H4 (cell line): Measurements from ENCODE around the gene RNF149. TPM values are rescaled to one million over a fixed set of nuclear protein-coding genes. Genes with fewer than 3 reads are reported as not detected.
"Not testable (repeated sequence)": the region's sequence is repeated elsewhere in the genome, so short reads cannot be mapped to it uniquely, and the experiment has no call there.

ENCODE experiments used
- DNase-seq: peaks from one replicate; pipeline ENCODE4 v3.0.0-alpha.2; 2015; ENCODE audit warnings: low spot score
- total RNA-seq: library from RNA; depleted of rRNA; stranded (reverse); fragments of >200 nt; shearing (Covaris generic); gene quantifications from 2 replicates; pipeline ENCODE4 v1.2.3, GENCODE V29; 2014

RNF149 gene
- total RNA-seq, 1 experiment from 2014 or later, result 9.0 TPM

DNA sequence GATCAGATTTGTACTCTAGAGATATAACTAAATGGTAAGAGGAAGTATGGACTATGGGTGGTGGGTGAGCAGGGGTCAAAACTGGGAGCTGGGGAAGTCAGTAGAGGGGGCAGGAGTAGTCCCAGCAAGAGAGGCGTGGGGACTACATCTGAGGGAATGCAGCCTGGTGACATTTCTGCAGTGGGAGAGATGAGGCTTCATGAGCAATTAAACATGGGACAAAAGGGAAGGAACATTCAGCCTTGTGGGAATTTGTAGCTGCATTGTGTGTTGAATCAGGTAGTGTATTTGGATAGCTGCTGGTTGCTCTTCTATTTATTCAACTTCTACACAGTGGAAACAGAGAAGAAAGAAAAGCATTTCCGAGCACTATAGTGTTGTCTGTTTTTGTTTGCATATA is 52.2 kb downstream of the RNF149 start:
- DNase-seq, result no peak

DNA sequence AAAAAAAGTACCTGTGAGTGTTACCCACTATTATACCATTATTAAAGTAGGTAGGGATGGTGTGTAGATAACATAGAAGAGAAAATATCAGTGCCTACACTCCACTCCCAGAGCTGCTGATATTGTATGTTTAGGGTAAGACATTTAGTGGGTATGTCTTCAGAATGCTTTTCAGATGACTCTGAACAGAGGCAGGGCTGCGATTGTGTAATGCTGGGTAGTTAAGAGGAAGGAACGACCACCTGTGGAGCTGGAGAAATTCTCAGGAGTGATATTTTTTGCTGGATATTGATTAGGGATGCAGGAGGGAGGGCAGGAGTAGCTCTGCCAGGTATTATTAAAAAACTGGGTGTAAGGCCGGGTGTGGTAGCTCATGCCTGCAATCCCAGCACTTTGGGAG is 53.0 kb downstream of the RNF149 start:
- DNase-seq, result no peak

DNA sequence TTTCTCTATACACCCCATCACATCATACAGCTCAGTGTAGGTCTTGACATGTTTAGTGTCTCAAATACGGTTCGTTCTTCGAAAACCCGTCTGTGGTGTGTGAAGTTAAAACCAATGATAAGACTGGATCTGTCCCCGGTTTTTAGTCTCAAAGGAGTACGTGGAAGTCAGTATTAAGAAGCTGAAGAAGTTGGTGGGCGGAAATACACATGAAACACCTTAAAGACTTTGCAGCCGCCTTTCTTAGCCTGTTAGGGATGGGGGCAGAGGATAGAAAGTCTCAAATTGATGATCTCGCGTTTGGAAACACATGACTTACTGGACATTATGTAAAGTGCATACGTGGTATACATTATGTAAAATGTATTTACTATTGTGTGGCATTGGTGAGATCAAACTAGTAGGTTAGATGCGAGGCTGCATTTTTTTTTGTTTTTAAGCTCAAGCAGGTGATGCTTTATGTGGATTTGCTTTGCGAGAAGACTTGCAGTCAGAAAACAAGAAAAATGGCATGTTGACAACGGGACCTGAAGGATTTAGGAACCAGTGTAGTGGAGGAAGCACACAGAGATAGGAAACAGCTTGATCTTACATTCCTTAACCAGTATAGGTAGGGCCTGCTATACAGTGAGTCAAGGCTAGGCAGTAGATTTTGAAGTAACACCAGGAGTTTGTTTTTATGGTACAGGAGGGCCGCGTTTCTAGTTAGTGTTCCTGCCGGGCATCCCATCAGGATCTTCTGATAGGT is 54.6 kb downstream of the RNF149 start:
- no peak for DNase-seq

DNA sequence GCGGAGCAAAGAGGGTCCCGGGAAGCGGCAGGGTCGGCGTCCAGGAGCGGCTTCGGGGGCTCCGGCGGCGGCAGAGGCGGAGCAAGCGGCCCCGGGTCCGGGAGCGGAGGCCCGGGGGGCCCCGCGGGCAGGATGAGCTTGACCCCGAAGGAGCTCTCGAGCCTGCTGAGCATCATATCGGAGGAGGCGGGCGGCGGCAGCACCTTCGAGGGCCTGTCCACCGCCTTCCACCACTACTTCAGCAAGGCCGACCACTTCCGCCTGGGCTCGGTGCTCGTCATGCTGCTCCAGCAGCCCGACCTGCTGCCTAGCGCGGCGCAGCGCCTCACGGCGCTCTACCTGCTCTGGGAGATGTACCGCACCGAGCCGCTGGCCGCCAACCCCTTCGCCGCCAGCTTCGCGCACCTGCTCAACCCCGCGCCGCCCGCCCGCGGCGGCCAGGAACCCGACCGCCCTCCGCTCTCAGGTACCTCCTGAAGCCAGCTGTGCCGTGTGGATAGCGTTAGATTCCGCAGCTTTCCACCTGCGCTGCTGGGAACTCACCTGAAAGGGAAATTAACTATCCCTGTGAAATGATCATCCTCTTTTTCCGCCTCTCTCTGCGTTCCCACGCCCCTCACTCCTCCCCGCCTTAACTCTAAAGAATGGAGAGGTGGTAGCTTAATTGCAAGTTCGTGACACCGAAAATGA is 55.3 kb downstream of the RNF149 start:
- DNase-seq, result peak; percentile 30

DNA sequence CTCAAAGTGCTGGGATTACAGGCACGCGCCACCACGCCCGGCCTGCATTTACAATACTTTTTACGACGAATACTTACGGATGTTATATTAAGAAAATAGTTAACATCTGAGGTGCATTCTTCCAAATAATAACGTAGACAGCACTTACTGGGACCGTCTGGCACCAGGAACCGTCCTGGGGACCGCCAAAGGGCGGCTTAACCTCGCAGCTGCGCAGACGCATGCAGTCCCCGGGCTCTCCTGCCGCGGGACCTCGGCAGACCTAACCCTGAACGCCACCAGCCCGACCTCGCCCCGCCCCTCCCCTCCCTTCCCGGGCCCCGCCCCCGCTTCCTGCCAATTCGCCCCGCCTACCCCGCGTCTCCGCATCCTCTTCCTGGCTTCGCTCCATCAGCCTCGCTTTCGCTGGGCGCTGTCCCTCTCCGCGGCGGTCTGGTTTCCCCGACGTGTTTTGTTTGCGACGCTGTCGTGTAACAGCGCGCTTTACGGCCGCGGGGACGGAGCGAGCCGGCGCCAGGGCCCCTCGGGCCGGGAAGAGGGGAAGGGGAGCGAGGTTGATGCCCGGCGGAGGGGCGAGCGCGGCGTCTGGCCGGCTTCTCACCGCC is 56.0 kb downstream of the RNF149 start, which contains the start of gene CNOT11:
Gene CNOT11, plus strand, starts transcription at position 479 of the 605 bp plus-strand sequence. Its CDS starts 79 bp downstream, at position 558.
- peak; percentile 95 for DNase-seq

DNA sequence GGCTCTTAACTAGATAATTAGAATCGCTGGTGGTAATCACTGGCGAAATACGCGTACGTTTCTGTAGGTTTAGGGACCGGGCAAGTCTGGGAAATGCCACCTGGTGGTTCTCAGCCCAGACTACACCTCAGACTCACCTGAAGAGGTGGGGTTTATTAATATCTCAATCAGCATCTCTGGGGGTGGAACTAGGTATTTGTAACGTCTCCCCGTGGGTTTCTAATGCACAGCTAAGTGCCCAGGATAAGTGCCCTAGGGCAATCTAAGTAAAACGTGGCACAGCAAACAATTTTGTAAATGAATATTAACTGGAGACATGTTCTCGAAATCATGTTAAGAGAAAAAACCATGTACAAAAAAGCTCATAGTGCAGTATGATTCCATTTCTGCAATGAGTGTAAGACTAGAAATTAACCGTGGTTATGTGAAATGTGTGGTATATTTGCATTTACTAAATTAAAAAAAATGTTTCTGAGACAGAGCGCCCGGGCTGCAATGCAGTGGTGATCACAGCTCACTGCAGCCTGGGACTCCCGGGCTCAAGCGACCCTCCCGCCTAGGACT is 56.6 kb downstream of the RNF149 start:
- DNase-seq, result no peak

DNA sequence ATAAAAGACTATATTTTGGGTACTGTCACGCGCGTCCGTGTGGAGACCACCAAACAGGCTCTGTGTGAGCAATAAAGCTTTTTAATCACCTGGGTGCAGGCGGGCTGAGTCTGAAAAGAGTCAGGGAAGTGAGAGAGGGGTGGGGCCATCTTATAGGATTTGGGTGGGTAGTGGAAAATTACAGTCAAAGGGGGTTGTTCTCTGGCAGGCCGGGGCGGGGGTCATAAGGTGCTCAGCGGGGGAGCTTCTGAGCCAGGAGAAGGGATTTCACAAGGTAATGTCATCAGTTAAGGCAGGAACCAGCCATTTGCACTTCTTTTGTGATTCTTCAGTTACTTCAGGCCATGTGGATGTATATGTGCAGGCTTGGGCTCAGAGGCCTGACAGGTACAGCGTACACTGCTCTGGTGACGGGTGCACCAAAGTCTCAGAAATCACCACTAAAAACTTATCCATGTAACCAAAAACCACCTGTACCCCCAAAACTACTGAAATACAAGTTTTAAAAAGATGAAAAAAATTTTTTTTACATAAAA is 57.2 kb downstream of the RNF149 start:
- not testable (repeated sequence) for DNase-seq

DNA sequence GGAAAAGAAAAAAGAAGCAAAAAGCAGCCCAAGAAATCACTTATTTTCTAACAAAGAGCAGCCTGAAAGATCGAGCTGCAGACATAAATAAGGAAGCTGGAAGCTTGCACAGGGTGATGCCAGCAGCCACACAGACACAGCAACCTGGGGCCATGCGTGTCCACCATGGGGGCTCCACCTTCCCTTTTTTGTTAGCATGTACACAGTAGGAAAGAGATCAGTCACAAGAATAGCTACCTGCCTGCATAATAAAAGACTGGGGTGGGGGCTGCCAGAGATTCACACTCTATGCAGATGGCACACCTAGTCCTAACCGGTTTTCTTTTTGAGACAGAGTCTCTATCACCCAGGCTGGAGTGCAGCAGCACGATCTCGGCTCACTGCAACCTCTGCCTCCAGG is 58.7 kb downstream of the RNF149 start:
- no peak for DNase-seq

DNA sequence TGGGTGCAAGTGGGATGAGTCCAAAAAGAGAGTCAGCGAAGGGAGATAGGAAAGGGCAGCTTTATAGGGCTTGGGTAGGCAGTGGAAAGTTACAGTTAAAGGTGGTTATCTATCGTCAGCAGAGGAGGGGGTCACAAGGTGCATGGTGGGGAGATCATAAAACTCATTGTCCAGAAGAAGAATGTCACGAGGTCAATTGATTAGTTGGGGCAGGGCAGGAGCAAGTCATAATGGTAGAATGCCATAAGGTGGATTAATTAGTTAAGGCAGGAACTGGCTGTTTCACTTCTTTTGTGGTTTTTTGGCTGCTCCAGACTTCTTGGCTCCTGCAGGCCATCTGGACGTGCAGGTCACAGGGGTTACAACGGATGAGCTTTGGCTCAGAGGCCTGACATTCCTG is 59.7 kb downstream of the RNF149 start:
- DNase-seq, result not testable (repeated sequence)

DNA sequence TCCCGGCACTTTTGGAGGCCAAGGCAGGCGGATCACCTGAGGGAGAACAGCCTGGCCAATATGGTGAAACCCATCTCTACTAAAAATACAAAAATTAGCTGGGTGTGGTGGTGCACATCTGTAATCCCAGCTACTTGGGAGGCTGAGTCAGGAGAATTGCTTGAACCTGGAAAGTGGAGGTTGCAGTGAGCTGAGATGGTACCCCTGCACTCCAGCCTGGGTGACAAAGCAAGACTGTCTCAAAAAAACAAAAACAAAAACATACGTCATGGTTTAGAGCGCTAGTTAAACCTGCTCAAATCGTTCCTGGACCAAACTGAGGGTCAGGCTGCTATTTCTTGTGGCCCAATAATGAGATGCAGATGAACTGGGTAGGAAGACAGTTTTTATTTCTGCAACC is 63.0 kb downstream of the RNF149 start:
- not testable (repeated sequence) for DNase-seq

DNA sequence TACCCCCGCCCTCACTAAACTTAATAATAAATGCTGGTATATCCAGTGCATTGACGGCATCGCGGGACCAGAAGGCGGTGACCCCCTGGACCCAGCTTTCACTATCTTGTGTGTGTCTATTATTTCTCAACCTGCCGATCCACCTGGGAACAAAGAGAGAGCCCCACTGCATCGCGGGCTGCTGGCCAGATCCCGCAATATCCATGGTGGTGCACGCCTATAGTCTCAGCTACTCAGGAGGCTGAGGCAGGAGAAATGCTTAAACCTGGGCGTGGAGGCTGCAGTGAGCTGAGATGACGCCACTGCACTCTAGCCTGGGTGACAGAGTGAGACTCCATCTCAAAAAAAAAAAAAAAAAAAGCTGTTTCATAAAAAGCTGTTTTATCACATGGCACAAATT is 63.6 kb downstream of the RNF149 start:
- not testable (repeated sequence) for DNase-seq

DNA sequence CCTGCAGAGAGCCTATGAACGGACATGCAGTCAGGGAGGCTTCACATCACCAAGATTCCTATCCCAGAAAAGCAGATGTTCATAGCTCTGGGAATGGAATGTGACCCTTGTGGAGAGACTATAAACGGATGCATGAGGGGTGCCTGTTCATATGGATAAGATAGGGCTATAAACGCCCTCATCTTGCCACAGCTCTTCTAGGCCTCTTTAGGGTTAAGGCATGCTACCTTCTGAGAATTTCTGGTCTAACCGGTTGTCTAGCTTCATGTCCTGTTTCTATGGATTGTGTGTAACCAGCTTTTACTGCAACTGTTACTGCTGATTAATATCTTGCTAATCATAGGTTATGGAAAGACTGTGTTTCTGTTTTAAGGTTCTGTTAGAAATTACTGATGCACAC is 64.1 kb downstream of the RNF149 start:
- DNase-seq, result not testable (repeated sequence)

DNA sequence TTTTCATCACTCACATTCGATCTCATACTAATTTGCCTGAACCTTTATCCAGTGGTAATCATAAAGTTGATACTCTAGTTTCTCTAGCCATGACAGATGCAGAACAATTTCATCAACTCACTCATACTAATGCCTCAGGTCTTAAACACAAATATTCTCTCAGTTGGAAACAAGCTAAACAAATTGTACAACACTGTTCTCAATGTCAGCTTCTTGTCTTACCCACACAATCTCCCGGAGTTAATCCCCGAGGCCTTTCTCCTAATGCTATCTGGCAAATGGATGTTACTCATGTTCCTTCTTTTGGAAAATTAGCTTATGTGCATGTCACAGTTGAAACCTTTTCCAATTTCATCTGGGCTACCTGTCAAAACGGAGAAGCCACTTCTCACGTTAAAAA is 67.3 kb downstream of the RNF149 start:
- no peak for DNase-seq

DNA sequence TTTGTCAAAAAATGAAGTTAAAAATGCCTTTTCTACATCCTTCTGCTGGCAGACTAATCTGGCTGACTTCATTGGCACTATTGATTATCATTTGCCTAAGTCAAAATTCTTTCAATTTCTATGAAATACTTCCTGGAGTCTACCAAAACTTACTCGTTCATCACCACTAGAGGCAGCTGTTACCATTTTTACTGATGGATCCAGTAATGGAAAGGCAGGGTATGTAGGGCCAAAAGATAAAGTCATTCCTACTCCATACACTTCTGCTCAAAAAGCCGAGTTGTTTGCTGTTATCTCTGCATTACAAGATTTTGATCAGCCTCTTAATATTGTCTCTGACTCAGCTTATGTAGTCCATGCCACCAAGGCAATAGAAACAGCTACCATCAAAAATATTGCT is 67.8 kb downstream of the RNF149 start:
- not testable (repeated sequence) for DNase-seq

DNA sequence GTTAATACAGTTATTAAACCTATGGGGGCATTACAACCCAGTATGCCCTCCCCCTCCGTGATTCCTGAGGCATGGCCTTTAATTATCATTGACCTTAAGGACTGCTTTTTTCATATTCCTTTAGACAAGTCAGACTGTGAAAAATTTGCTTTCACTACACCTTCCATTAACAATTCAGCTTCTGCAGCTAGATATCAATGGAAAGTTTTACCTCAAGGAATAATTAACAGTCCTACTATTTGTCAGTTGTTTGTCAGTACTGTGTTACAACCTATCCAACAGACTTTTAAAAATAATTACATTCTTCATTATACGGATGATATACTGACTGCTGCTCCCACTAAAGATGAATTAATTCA is 68.8 kb downstream of the RNF149 start:
- DNase-seq, result not testable (repeated sequence)

DNA sequence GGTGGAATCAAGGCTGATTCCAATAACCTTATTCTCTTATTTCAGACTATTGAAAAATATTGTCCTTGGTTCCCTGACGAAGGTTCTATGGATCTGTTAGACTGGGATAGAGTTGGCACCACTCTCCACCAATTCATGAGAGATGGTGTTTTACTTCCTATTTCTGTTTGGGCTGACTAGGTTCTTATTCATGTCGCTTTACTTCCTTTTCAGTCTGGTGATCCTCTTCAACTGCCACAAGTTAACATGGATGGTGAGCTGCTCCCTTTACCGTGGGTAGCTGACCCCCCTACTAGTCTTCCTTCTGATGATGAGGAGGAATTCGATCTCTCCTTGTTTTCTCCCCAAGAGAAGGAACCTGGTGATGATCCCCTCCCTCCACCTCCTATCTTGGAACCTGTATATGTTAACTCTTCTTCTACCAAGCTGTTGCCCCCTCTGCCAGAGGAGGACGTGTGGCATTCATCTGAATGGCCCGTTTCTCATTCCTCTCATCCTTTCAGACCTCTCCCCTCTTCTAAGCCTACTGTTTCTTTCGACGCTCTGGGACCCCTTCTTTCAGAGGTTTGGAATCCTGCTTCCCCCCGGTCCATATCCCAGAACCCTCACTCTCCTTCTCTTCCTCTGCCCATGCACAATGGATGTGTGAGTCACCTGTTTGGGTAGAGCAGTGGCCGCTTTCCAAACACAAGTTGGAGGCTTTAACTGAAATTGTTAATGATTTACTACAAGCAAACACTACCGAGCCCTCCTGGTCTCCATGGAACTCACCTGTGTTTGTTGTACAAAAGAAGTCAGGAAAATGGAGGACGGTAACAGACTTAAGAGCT is 69.4 kb downstream of the RNF149 start:
- DNase-seq, result no peak

DNA sequence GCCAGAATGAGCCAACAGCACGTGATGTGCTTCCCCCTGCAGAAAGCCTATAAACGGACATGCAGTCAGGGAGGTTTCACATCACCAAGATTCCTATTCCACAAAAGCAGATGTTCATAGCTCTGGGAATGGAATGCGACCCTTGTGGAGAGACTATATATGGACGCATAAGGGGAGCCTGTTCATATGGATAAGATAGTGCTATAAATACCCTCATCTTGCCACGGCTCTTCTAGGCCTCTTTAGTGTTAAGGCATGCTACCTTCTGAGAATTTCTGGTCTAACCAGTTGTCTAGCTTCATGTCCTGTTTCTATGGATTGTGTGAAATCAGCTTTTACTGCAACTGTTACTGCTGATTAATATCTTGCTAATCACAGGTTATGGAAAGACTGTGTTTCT is 70.6 kb downstream of the RNF149 start:
- DNase-seq, result not testable (repeated sequence)

DNA sequence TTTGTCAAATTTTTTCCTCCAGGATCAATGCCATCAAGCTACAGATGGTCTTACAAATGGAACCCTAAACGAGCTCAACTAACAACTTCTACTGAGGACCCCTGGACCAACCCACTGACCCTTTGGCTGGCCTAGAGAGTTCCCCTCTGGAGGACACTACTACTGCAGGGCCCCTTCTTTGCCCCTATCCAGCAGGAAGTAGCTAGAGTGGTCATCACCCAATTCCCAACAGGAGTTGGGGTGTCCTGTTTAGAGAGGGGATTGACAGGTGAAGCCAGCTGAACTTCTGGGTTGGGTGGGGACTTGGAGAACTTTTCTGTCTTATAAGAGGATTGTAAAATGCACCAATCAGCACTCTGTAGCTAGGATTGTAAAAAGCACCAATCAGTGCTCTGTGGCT is 72.5 kb downstream of the RNF149 start:
- DNase-seq, result not testable (repeated sequence)

DNA sequence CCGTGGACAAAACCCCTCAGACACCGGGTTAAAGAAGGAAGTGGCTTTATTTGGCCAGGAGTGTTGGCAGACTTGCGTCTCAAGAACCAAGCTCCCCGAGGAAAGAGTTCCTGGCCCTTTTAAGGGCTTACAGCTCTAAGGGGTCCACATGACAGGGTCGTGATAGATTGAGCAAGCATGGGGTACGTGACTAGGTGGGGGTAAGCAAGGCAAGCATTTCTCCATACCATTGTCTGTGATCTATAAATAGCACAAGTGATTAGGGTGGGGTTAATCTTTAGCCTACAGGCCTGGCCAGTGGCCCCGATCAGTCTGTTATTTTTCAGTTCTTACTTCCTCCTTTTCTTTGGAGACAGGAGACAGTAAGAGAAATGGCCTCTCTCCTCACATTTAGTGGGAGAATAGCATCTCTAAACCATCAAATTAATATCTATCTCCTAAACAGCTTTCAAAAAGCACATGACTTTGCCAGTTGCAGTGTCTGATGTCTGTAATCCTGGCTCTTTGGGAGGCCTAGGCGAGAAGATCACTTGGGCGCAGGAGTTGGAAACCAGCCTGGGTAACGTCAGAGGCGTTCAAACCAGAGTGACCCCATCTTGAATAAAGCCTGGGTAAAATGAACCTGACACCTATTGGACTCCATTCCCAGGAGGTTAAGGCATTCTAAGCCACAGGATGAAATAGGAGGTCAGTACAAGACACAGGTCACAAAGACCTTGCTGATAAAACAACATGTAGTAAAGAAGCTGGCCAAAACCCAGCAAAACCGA is 74.1 kb downstream of the RNF149 start:
- DNase-seq, result no peak

DNA sequence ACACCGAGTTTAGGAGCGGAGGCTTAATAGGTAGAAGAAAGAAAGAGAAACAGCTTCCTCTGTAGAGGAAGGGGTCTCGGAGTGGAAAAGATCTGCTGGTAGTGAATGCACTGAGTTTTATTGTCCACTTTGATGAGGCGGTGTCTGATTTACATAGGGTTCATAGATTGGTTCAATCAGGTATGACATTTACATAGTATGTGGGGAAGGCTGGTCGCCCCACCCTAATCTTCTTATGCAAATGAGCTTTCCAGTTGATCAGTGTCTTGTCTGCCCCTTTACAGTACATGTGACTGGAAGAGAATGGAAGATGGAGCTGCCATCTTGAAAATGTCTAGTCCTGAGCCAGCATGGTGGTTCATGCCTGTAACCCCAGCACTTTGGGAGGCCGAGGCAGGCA is 75.7 kb downstream of the RNF149 start:
- DNase-seq, result no peak
